Embryonic facial prominence (tissue), 1 donor: Measurements from ENCODE around the gene NSD1.
"Not testable (repeated sequence)": the region's sequence is repeated elsewhere in the genome, so short reads cannot be mapped to it uniquely, and the experiment has no call there.

Experiments
- DNase-seq: peaks from one replicate; pipeline ENCODE4 v3.0.0-alpha.2; 2016; ENCODE audit errors: extremely low spot score

NSD1 gene

GRCh38 chr5:177290816-177291596 is 157.4 kb downstream of the NSD1 start:
- no peak for DNase-seq

- no peak for DNase-seq
Measured at GRCh38 chr5:177291735-177292134, 158.2 kb downstream of the NSD1 start.

- no peak for DNase-seq
Measured at GRCh38 chr5:177293819-177294581, 160.4 kb downstream of the NSD1 start.

GRCh38 chr5:177294632-177295031 is 161.1 kb downstream of the NSD1 start:
- DNase-seq = no peak

- DNase-seq = no peak
Measured at GRCh38 chr5:177295924-177296323, 162.4 kb downstream of the NSD1 start.

GRCh38 chr5:177296581-177296980 is 163.0 kb downstream of the NSD1 start:
- no peak for DNase-seq

GRCh38 chr5:177297922-177298321 is 164.3 kb downstream of the NSD1 start:
- no peak for DNase-seq

GRCh38 chr5:177299697-177300096 is 166.1 kb downstream of the NSD1 start:
- no peak for DNase-seq

GRCh38 chr5:177300236-177300880 is 166.8 kb downstream of the NSD1 start:
- no peak for DNase-seq

- no peak for DNase-seq
Measured at GRCh38 chr5:177300951-177301350, 167.4 kb downstream of the NSD1 start.

- DNase-seq = no peak
Measured at GRCh38 chr5:177301503-177302165, 168.1 kb downstream of the NSD1 start.

- no peak for DNase-seq
Measured at GRCh38 chr5:177302354-177303110, 169.0 kb downstream of the NSD1 start.

GRCh38 chr5:177303121-177303924 is 169.8 kb downstream of the NSD1 start, which contains the start of the genes PRELID1 and RAB24:
PRELID1 (plus strand) TSS chr5:177303799; CDS start chr5:177303986, 187 bp downstream.
RAB24 (minus strand) TSS chr5:177303719; CDS start chr5:177303288, 431 bp downstream.
- DNase-seq = peak; percentile 71

- no peak for DNase-seq
Measured at GRCh38 chr5:177303925-177304391, 170.4 kb downstream of the NSD1 start.

- no peak for DNase-seq
Measured at GRCh38 chr5:177304392-177305119, 171.0 kb downstream of the NSD1 start.

- DNase-seq = not testable (repeated sequence)
Measured at GRCh38 chr5:177306103-177306640, 172.6 kb downstream of the NSD1 start.

GRCh38 chr5:177306674-177307543 is 173.3 kb downstream of the NSD1 start:
- DNase-seq = no peak
